HepG2 (cell line): ENCODE data around the gene BABAM2.

Experiments used
- CTCF ChIP-seq: sonication (generic); formaldehyde crosslinking; IDR thresholded peaks from 2 replicates; pipeline ENCODE4 v1.5.0; 2020; ENCODE audit warnings: mild to moderate bottlenecking, missing genetic modification reagents, moderate library complexity
- GABPA ChIP-seq, 2 experiments: IDR thresholded peaks; 2 replicates each; pipeline ENCODE4 v1.6.1; 2011 to 2016; ENCODE audit warnings: low read depth in 2 of 2, low read length in 1 of 2, missing biosample characterization in 1 of 2, missing genetic modification characterization in 1 of 2
- PBX3 ChIP-seq: sonication (generic); formaldehyde crosslinking; IDR thresholded peaks from 2 replicates; pipeline ENCODE4 v1.8.1; 2023; ENCODE audit warnings: missing genetic modification reagents, inconsistent platforms, borderline replicate concordance
- PHF8 ChIP-seq: sonication (generic); formaldehyde crosslinking; IDR thresholded peaks from 2 replicates; pipeline ENCODE4 v1.5.0; 2020; ENCODE audit warnings: missing genetic modification reagents
- POLR2A ChIP-seq, 2 experiments: IDR thresholded peaks; 2 replicates each; pipeline ENCODE4 v1.6.1; 2011; ENCODE audit warnings: low read depth in 2 of 2, low read length in 2 of 2, mild to moderate bottlenecking in 1 of 2, moderate library complexity in 1 of 2; ENCODE audit not compliant: insufficient read depth in 1 of 2
- POLR2AphosphoS2 ChIP-seq: IDR thresholded peaks from 2 replicates; pipeline ENCODE4 v1.6.1; 2011; ENCODE audit warnings: low read depth, low read length, improper control_type of control experiment
- SETDB1 ChIP-seq: sonication (generic); formaldehyde crosslinking; IDR thresholded peaks from 2 replicates; pipeline ENCODE4 v1.5.1; 2020; ENCODE audit warnings: missing genetic modification reagents, mild to moderate bottlenecking, borderline replicate concordance
- SIN3B ChIP-seq: fragments of 150-350 bp; IDR thresholded peaks from 2 replicates; pipeline ENCODE4 v1.6.1; 2014; ENCODE audit warnings: low read length
- ZNF138 ChIP-seq: sonication (generic); formaldehyde crosslinking; IDR thresholded peaks from 2 replicates; pipeline ENCODE4 v1.5.0; 2020; ENCODE audit warnings: mild to moderate bottlenecking, low read depth, missing genetic modification reagents
- ZNF430 ChIP-seq: sonication (generic); formaldehyde crosslinking; IDR thresholded peaks from 2 replicates; pipeline ENCODE4 v1.9.0; 2021; ENCODE audit warnings: mild to moderate bottlenecking, missing genetic modification reagents
- ZNF713 ChIP-seq: sonication (generic); formaldehyde crosslinking; IDR thresholded peaks from 2 replicates; pipeline ENCODE4 v1.4.0; 2020; ENCODE audit warnings: mild to moderate bottlenecking, missing genetic modification reagents
- TF ChIP-seq, protein P1 (sequence below): sonication (generic); formaldehyde crosslinking; IDR thresholded peaks from 2 replicates; pipeline ENCODE4 v1.4.0; 2020; ENCODE audit warnings: missing genetic modification reagents
- TF ChIP-seq, protein P2 (sequence below): sonication (generic); formaldehyde crosslinking; IDR thresholded peaks from 2 replicates; pipeline ENCODE4 v1.9.0; 2021; ENCODE audit warnings: mild to moderate bottlenecking, missing genetic modification reagents

- TF ChIP-seq GABPA (IDR thresholded peaks at IDR 0.05; ENCODE audit: low read depth, low read length) (no peak), GABPA (CRISPR knock-in tag; IDR thresholded peaks at IDR 0.05; ENCODE audit: low read depth) (no peak), CTCF (CRISPR knock-in tag) (no peak), POLR2A (IDR thresholded peaks at IDR 0.05; ENCODE audit: insufficient read depth in 1 of 2, low read depth in 2 of 2, low read length in 2 of 2) (no peak), ZNF430 (no peak), ZNF138 (CRISPR knock-in tag) (no peak), PHF8 (no peak), ZNF713 (CRISPR knock-in tag) (no peak), SIN3B (no peak), POLR2AphosphoS2 (no peak), PBX3 (CRISPR knock-in tag) (no peak), SETDB1 (CRISPR knock-in tag) (no peak)
- TF ChIP-seq, protein P1, sequence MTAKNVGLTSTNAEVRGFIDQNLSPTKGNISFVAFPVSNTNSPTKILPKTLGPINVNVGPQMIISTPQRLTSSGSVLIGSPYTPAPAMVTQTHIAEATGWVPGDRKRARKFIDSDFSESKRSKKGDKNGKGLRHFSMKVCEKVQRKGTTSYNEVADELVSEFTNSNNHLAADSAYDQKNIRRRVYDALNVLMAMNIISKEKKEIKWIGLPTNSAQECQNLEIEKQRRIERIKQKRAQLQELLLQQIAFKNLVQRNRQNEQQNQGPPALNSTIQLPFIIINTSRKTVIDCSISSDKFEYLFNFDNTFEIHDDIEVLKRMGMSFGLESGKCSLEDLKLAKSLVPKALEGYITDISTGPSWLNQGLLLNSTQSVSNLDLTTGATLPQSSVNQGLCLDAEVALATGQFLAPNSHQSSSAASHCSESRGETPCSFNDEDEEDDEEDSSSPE (CRISPR knock-in tag), result no peak
- TF ChIP-seq, protein P2, sequence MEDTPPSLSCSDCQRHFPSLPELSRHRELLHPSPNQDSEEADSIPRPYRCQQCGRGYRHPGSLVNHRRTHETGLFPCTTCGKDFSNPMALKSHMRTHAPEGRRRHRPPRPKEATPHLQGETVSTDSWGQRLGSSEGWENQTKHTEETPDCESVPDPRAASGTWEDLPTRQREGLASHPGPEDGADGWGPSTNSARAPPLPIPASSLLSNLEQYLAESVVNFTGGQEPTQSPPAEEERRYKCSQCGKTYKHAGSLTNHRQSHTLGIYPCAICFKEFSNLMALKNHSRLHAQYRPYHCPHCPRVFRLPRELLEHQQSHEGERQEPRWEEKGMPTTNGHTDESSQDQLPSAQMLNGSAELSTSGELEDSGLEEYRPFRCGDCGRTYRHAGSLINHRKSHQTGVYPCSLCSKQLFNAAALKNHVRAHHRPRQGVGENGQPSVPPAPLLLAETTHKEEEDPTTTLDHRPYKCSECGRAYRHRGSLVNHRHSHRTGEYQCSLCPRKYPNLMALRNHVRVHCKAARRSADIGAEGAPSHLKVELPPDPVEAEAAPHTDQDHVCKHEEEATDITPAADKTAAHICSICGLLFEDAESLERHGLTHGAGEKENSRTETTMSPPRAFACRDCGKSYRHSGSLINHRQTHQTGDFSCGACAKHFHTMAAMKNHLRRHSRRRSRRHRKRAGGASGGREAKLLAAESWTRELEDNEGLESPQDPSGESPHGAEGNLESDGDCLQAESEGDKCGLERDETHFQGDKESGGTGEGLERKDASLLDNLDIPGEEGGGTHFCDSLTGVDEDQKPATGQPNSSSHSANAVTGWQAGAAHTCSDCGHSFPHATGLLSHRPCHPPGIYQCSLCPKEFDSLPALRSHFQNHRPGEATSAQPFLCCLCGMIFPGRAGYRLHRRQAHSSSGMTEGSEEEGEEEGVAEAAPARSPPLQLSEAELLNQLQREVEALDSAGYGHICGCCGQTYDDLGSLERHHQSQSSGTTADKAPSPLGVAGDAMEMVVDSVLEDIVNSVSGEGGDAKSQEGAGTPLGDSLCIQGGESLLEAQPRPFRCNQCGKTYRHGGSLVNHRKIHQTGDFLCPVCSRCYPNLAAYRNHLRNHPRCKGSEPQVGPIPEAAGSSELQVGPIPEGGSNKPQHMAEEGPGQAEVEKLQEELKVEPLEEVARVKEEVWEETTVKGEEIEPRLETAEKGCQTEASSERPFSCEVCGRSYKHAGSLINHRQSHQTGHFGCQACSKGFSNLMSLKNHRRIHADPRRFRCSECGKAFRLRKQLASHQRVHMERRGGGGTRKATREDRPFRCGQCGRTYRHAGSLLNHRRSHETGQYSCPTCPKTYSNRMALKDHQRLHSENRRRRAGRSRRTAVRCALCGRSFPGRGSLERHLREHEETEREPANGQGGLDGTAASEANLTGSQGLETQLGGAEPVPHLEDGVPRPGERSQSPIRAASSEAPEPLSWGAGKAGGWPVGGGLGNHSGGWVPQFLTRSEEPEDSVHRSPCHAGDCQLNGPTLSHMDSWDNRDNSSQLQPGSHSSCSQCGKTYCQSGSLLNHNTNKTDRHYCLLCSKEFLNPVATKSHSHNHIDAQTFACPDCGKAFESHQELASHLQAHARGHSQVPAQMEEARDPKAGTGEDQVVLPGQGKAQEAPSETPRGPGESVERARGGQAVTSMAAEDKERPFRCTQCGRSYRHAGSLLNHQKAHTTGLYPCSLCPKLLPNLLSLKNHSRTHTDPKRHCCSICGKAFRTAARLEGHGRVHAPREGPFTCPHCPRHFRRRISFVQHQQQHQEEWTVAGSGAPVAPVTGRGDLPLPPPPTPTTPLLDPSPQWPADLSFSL (CRISPR knock-in tag), result no peak
Observed at GRCh38 chr2:27871802-27872201, 18.7 kb upstream of the BABAM2 start.
